Hypothalamus (tissue), 51 donors: Measurements from ENCODE around the gene GNPTG.

Experiments
- DNase-seq, 51 donors: peaks; one replicate each; lab custom pipeline; 2025; lab: John Stamatoyannopoulos, UW

The GNPTG gene

GRCh38 chr16:1366060-1366711 lies 14.5 kb downstream of the GNPTG start:
- no peak for DNase-seq

DNA sequence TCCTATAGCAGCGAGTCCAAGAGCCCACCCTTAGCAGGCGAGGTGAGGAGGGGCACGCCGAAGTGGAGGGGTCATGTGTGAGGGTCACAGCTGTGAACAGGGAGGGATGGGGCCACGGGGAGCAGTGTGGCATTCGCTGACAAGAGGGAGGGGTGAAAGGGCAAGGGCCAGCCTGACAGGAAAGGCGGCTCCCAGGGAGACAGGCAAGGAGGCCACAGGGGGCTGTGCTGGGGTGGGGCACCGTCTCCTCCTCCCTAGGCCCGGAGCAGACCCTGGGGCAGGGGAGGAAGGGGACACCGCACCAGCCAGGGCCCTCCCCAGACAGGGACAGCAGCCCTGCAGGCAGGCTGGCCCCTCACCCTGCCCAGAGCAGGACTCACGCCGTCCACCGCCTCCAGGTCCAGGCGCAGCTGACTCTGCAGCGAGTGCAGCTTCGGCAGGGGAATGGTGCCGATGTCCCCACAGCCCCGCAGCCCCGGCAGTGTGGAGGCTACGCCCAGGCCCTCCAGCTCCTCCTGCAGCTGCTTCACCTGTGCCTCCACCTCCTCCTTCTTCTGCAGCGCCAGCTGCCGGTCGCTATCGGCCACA lies 15.1 kb downstream of the GNPTG start:
- no peak for DNase-seq

DNA sequence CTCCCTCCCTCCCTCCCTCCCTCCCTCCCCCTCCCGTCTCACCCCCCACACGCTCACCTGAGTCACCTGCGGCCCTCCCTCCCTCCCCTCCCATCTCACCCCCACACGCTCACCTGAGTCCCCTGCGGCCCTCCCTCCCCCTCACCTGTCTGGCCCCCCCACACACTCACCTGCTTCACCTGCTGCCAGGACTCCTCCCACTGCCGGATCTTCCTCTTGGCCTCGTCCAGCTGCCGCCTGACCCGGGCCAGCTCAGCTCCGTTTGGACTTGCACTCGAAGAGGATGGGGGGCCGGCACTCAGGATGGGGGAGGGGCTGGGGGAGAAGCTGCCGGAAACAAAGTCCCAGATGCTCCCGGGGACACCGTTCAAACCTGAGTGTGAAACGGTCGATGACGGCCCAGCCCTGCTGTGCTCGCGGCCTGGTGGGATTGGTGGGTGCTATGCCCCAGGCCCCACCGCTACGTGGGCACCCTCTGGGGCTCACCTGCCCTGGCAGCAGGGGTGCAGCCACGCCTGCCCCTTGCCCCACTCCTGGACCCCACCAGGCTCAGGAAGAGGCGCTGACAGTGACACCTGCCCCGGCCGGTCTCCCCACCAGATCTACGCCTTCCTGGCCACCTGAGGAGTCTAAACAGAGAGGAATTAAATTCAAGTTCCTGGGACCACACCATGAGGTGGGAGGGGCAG lies 15.9 kb downstream of the GNPTG start:
- no peak for DNase-seq

DNA sequence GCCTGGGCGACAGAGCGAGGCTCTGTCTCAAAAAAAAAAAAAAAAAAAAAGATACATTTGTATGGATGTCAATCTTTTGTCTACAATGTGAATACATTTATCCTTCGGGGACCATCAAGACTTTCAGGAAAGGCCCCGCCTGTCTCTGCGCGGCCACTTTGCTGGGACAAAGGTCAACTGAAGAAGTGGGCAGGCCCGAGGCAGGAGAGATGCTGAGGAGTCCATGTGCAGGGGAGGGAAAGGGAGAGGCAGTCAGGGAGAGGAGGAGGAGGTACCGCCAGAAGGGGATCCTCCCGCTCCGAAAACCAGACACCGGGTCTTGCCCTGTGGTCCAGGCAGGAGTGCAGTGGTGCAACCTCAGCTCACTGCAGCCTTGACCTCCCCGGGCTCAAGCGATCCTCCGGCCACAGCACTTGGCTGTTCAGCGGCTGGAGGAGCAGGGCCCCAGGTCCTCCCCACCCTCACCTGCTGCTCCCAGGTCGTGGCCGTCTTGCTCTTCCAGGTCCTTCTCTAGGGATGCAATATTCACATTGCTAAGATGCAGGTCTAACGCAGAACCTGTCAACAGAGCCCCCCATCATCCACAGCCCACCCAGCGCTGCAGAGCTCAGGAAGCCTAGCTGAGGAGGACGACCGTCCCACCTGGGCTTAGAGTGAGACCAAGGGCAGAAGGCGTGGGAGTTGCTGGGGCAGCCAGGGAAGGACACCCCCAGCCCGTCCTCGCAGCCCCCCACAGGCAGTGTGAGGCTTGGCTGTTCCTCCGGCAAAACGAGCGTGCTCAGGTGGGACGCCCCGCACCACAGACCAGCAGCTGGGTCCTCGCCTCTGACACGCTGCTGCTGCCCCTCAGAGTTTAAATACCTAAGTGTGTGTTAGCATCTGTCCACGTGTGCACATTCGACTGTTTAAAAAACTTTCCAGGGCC lies 19.6 kb downstream of the GNPTG start:
- DNase-seq: no peak

- DNase-seq: no peak
These were observed 20.7 kb downstream of the GNPTG start for GRCh38 chr16:1372292-1372950.

GRCh38 chr16:1374418-1375297 lies 22.9 kb downstream of the GNPTG start:
- DNase-seq: no peak

DNA sequence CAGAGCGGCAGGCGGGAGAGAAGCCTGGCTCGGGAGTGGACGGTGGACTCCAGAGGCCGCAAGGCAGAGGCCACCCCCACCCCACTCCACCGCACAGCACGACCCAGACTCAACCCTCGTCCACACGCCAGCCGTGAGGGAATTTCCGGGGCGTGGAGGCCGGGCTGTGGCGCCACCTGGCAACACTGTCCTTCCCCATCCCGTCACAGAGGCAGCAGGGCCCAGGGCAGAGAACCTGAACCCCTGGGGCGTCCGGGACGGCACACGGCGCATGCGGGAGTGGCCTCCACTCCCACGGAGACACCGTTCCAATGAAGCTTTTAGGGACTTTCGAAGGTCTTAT lies 23.5 kb downstream of the GNPTG start:
- DNase-seq: no peak

DNA sequence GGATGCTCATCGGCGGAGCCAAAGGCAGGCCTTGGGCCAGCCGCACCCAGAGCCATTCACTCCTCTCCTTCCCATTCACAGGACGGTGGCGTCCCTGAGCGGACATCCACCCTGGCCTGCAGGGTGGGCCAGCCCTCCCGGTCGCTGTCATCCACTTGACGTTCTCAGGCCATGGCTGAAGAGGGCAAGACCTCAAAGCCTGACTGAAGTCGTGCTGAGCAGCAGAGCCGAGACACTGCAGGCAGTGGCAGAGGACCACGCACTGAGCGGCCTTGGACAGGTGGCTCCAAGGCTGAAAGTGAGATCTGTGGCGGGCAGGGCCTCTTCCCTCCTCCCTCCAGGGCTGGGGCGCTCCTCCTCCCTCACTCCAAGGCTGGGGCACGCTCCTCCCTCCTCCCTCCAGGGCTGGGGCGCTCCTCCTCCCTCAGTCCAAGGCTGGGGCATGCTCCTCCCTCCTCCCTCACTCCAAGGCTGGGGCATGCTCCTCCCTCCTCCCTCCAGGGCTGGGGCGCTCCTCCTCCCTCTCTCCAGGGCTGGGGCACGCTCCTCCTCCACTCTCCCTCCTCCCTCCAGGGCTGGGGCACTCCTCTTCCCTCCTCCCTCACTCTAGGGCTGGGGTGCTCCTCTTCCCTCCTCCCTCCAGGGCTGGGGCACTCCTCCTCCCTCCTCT lies 24.1 kb downstream of the GNPTG start:
- peak in 5 of 51 donors; percentile 5 to 27 (median 18) for DNase-seq

DNA sequence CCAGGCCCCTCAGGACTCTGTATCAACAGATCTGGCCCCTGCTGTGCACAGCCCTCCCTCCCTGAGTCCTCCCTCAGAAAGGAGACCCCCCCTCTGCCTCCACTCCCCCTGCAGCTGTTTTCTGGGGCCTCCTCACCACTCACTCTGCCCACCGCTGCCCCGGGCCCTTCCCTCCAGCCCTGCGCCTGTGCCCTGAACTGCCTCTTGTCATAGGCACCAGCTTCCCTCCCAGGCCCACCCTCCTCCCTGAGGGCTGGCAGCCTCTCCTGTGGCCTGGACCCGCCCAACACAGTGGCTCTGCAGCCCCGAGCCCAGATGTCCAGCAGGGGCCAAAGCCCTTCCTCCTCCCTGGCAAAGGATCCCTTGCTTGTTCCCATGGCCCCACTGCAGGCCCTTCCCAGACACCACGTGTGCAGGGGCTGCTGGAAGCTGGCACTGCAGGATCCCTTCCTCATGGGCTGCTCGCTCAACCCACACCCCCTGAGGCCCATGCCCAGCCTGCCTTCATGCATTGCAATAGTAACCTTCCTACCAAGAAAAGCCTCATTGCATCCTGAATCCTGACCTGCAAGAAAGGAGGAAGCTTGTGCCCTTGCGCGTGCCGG lies 25.8 kb downstream of the GNPTG start:
- peak in 42 of 51 donors; percentile 8 to 77 (median 36) for DNase-seq

GRCh38 chr16:1378087-1378803 lies 26.5 kb downstream of the GNPTG start:
- DNase-seq: peak in 1 of 51 donors; percentile 2

DNA sequence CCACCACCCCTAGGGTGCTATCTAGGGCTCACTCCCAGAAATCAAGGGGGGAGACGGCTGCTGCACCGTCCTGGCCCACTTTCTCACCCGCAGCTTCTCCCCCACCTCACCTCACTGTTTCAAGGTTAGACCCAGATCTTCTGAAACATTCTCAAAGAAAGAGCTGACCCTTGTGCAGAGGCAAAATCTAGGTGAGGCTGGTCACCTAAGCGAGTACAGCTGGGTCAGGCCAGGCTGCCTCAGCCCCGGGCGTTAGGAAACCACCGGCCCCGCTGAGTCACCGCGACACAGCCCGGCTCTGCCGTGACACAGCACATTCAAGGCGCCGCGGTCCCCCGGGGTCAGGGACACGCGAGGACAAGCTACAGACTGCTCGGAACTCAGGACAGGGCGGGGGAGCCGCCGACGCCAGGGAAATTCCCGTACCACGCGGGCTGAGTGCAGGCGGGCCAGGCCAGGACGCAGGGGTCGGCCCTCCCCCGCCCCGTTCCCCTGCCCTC lies 27.1 kb downstream of the GNPTG start:
- peak in 38 of 51 donors; percentile 1 to 81 (median 46) for DNase-seq

GRCh38 chr16:1379304-1380076 lies 27.8 kb downstream of the GNPTG start:
- peak in 25 of 51 donors; percentile 1 to 59 (median 23) for DNase-seq

GRCh38 chr16:1380195-1380594 lies 28.5 kb downstream of the GNPTG start:
- no peak for DNase-seq

GRCh38 chr16:1381612-1382406 lies 30.1 kb downstream of the GNPTG start:
- peak in 1 of 51 donors; percentile 17 for DNase-seq

DNA sequence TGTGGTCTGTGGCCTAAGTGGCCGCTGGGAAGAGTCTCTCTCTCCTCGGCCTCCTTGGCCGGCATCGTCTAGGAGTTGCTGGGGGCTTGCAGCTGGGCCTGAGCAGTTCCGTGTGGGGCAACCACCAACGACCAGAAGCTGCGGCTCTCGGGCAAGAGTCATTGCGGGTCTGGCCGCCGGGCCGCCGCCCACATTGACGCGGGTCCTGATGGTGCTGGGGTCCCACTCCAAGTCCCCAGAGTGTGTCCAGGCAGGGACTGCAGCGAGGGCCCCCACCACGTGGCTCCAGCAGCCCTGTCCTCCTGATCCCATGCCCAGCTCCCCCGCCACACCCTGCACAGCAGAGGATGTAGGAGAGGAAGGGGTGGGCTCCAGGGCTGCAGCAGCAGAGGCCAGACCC lies 31.8 kb downstream of the GNPTG start:
- no peak for DNase-seq

DNA sequence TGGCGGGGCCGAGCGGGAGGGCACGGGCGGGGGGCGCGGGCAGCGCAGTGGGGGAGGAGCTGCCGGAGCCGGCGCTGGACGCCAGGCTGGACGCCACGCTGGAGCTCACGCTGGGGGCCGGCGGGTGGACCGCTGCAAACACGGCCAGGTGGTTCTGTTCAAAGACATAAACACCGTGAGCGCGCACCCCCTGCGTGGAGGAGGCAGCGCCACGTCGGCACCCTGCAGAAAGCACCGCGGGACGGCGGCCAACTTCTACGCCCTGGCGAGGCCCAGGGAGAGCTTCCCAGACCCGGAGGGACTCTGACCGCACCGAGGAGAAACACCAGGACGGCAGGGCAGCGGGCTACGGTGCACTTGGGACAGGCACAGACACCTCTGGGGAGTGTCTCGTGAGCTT lies 33.5 kb downstream of the GNPTG start:
- DNase-seq: no peak
